Left ventricle myocardium inferior (tissue), 1 donor: ENCODE results near the gene WIZ. TPM values are rescaled to one million over a fixed set of nuclear protein-coding genes. Genes with fewer than 3 reads are reported as not detected.
"Not testable (repeated sequence)": the region's sequence is repeated elsewhere in the genome, so short reads cannot be mapped to it uniquely, and the experiment has no call there.

ENCODE experiments used
- DNase-seq: peaks from one replicate; pipeline ENCODE4 v3.0.0-alpha.2; 2020
- H3K27ac ChIP-seq: fragments of 200-600 bp; replicated peaks from 2 replicates; pipeline ENCODE4 v1.8.0; 2021
- H3K27me3 ChIP-seq: fragments of 200-600 bp; 2 replicates; pipeline ENCODE4 v1.8.0; 2021; ENCODE audit warnings: low read depth
- H3K36me3 ChIP-seq: fragments of 200-600 bp; 2 replicates; pipeline ENCODE4 v1.8.0; 2021
- H3K4me1 ChIP-seq: fragments of 200-600 bp; 2 replicates; pipeline ENCODE4 v1.8.0; 2021
- H3K4me3 ChIP-seq: fragments of 200-600 bp; 2 replicates; pipeline ENCODE4 v1.8.0; 2021; ENCODE audit warnings: mild to moderate bottlenecking, moderate library complexity
- H3K9me3 ChIP-seq: fragments of 200-600 bp; replicated peaks from 2 replicates; pipeline ENCODE4 v1.8.0; 2021
- CTCF ChIP-seq: fragments of 200-600 bp; IDR thresholded peaks from 2 replicates; pipeline ENCODE4 v1.8.0; 2021; ENCODE audit warnings: antibody characterized with exemption, mild to moderate bottlenecking, borderline replicate concordance
- intact Hi-C: fragments of 100-400 bp; cut with micrococcal nuclease; formaldehyde crosslinking; loops from one replicate; pipeline ENCODE4 v1.11.0; 2022
- total RNA-seq: library from RNA; stranded (reverse); fragmentation: NEBNext Ultra II Directional; extraction: Animal tissue kit (Norgen Biotek cat#: 25700); gene quantifications from one replicate; pipeline ENCODE4 v1.2.1, GENCODE V29; 2021
- donor health status: DM: no; HTN: yes; CAD: no; lungs with severe emphysema.

Gene WIZ
- total RNA-seq, 1 donor from 2014 or later: 25.3 TPM

DNA sequence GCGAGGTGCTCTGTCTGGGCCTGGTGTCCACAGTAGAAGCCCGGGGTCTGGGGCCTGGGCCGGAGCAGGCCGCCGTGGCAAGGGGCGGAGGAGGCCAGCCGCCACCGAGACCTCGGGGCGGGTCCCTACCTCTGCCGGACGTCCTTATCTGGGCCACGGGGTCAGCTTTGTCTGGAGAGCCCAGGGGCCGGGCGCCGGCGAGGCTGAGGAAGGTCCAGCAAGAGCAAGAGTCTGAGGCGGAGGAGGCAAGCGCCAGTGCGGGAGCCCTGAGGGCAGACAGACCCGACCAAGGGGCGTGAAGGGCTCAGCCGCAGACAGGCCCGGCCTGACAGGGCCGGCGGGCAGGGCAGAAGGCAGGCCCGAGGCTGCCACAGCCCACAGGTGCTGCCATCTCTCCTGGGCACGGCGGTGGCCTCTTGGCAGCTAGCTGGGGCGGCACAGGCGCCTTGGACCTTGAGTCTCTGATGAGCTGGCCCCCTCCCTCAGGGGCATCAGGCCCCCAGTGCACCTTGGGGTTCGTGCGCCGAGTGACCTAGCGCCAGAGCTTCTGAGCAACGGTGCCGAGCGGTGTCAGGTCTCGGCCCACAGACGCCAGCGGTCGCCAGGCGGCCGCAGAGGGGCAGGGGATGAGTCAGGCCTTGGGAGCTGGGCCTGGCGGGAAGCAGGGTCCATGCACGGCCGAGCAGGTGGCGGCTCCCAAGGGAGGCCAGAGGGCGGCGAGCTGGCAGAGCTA, 51.1 kb downstream of the WIZ start:
- no peak for TF ChIP-seq CTCF
- DNase-seq: no peak
- intact Hi-C loops: no loop called here
- Histone ChIP-seq H3K27me3 (no peaks in the 10 kb centered on the region), H3K27ac (no peak overlapping the region), H3K4me1 (peaks cover 59% of the 10 kb centered on the region), H3K4me3 (no peak overlapping the region), H3K9me3 (no peaks in the 10 kb centered on the region), H3K36me3 (peaks cover 82% of the 10 kb centered on the region)

DNA sequence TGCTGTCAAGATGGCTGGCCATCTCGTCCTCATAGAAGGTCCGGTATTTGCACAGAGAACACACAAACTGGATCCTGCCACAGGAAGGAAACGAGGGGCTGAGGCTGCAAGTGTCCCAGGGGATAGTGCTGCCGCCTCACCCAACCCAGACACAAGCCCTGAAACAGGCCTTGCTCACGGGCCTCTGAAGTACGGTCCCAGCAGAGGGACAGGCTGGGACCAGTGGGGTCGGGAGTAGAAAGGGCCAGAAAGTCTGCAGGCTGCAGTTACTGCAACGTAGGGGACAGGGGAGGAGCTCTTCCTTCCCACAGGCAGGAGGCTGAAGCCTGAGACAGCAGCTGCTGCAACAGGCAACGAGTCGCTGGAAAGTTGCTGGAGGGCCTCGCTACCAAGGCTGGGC, 52.0 kb downstream of the WIZ start:
- Histone ChIP-seq H3K4me1 (peaks cover 50% of the 10 kb centered on the region), H3K36me3 (peaks cover 85% of the 10 kb centered on the region), H3K27ac (no peak overlapping the region), H3K27me3 (no peaks in the 10 kb centered on the region), H3K4me3 (no peak overlapping the region), H3K9me3 (no peaks in the 10 kb centered on the region)
- intact Hi-C loops: no loop called here
- no peak for DNase-seq
- TF ChIP-seq CTCF: no peak

DNA sequence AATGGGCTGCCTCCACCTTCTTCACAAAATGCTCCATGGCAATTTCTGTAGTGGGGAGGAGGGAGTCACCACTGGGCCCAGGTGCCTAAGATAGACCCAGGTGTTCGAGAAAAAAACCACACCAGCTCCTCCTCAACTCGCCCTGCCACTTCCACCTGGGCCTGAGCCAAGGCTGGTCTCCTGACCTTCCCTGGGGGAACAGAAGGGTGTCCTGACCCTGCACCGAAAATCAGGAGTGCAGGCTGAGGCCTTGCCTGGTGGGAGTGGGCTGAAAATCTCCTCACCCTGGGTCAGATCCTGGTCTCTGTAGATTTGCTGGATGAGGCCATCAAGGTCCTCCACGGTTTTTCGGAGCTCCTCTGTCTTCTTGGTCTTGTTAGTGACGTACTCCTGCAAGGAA, 52.5 kb downstream of the WIZ start:
- no peak overlapping the region for H3K27ac ChIP-seq

DNA sequence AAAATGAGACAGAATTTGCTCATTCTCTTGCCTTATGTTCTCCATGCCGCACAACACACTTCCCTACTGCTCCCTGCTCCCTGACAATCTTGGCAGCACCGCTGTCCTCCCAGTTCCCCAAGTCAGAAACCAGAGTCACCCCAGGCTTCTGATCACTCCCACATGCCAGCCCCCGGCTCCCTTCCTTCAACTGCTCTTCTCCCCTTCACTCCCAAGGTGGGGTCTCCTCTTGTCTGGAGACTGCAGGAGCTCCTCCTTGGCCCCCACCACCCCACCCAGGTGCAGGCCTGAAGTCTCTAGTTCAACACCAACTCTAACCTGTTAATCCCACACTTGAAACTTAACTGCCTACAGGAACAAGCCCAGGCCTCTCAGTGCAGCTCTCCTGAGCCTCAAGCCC, 53.3 kb downstream of the WIZ start:
- Histone ChIP-seq H3K36me3 (peaks cover 95% of the 10 kb centered on the region), H3K4me3 (no peak overlapping the region), H3K27ac (no peak overlapping the region), H3K27me3 (no peaks in the 10 kb centered on the region), H3K4me1 (peaks cover 36% of the 10 kb centered on the region), H3K9me3 (no peaks in the 10 kb centered on the region)
- no peak for TF ChIP-seq CTCF
- DNase-seq: no peak
- intact Hi-C loops: no loop called here

More for the DNA sequence above, 52.5 kb downstream of the WIZ start:
- no peak for TF ChIP-seq CTCF
- intact Hi-C loops: no loop called here
- peaks cover 44% of the 10 kb centered on the region for H3K4me1 ChIP-seq
- H3K27me3 ChIP-seq: no peaks in the 10 kb centered on the region
- H3K36me3 ChIP-seq: peaks cover 88% of the 10 kb centered on the region
- DNase-seq: no peak
- no peaks in the 10 kb centered on the region for H3K9me3 ChIP-seq
- H3K4me3 ChIP-seq: no peak overlapping the region

- intact Hi-C loops, DNase-seq, H3K27ac ChIP-seq, H3K4me3 ChIP-seq, H3K27me3 ChIP-seq, H3K9me3 ChIP-seq: not testable (repeated sequence)
- H3K4me1 ChIP-seq: peaks cover 28% of the 10 kb centered on the region
- peaks cover 84% of the 10 kb centered on the region for H3K36me3 ChIP-seq
Observed at GRCh38 chr19:15395251-15395650, 54.5 kb downstream of the WIZ start.

DNA sequence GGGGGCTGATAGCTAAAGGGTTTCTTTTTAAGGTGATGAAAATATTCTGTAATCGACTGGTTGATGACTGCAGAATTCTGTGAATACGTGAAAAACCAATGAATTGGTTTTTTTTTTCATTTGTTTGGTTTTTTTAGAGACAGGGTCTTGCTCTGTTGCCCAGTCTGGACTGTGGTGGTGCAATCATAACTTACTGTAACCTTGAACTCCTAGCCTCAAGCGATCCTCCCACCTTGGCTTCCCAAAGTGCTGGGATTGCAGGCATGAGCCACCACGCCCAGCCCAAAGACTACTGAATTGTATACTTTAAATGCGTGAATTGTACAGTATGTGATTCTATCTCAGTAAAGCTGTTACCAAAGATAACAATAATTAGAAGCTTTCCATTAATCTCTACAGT, 55.3 kb downstream of the WIZ start:
- intact Hi-C loops: no loop called here
- Histone ChIP-seq H3K27ac (no peak overlapping the region), H3K36me3 (peaks cover 79% of the 10 kb centered on the region), H3K9me3 (no peaks in the 10 kb centered on the region), H3K27me3 (no peaks in the 10 kb centered on the region), H3K4me3 (no peak overlapping the region), H3K4me1 (peaks cover 25% of the 10 kb centered on the region)
- no peak for TF ChIP-seq CTCF
- DNase-seq: no peak
